GM18907 (cell line): ENCODE data around the gene THY1.
"Not testable (repeated sequence)": the region's sequence is repeated elsewhere in the genome, so short reads cannot be mapped to it uniquely, and the experiment has no call there.

Experiments used
- ATAC-seq: cut with Tn5 transposase; IDR thresholded peaks from one replicate; pipeline ENCODE4 v1.9.1; 2021; ENCODE audit warnings: mild to moderate bottlenecking, moderate library complexity; ENCODE audit not compliant: unreplicated experiment

THY1 gene

DNA sequence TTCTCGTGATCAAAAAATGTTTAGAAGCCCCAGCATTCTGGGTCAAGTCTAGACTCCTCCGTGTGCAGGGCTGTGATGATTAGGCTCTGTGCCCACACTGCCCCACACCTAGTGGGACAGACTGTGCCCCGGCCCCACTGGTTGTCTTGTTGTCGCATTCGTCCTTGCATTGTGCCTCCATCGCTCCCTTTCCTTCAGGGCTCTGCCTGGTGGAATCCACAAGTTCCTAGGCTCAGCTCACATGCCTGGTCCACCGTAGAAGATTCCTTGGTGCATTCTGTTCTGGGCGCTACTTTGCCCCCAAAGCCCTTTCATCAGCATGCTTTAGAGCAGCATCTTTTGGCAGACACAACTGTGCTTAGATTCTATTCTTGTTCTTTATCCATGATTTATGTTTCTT is 23.5 kb upstream of the THY1 start:
- no peak for ATAC-seq

- ATAC-seq = no peak
Observed at GRCh38 chr11:119445850-119446249, 22.9 kb upstream of the THY1 start.

GRCh38 chr11:119445379-119445778 is 22.4 kb upstream of the THY1 start:
- no peak for ATAC-seq

- ATAC-seq = no peak
Observed at GRCh38 chr11:119441898-119442243, 18.9 kb upstream of the THY1 start.

DNA sequence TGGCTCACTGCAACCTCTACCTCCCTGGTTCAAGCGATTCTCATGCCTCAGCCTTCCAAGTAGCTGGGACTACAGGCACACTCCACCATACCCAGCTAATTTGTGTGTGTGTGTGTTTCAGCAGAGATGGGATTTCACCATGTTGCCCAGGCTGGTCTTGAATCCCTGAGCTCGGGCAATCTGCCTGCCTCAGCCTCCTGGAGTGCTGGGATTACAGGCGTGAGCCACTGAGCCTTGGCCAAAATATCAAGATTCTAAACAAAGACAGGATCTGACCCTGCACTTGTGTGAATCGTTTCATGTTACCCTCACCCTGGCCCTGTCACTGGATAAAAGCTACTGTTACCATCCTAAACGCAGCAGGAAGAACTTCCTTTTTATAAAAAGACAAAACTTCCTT is 15.6 kb upstream of the THY1 start:
- ATAC-seq = no peak

GRCh38 chr11:119437521-119437920 is 14.5 kb upstream of the THY1 start:
- not testable (repeated sequence) for ATAC-seq

GRCh38 chr11:119436711-119437110 is 13.7 kb upstream of the THY1 start:
- no peak for ATAC-seq

DNA sequence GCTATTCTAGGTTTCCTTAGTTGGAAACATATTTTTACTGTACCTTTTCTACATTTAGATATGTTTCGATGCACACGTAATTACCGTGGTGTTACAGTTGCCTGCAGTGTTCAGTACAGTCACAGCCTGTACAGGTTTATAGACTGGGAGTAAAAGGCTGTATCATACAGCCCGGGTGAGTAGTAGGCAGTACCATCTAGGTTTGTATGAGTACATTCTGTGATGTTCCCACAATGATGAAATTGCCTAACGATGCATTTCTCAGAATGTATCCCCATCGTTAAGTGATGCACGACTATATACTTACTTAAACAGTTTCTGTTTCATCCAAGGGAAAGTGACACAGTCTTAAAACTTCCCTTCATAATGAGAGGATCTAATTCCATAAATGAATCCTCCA is 13.1 kb upstream of the THY1 start:
- no peak for ATAC-seq

- no peak for ATAC-seq
Observed at GRCh38 chr11:119434591-119435330, 11.8 kb upstream of the THY1 start.

DNA sequence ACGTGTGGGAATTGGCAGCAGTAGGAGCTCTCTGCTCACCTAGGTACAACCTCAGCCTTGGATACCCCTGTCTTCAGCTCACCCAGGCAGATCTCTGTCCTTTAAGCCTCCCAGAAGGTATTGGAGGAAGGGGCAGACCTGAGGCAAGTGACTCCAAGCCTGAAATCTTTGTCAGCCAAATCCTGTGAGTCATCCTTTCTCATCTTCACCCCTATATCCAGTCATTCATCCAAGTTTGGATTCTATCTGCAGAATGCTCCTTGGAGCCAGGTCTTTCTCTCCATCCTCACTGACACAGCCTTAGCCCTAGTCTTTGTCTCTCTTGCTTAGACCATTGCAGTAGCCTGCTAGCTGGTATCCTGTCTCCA is 10.4 kb upstream of the THY1 start:
- ATAC-seq = no peak

DNA sequence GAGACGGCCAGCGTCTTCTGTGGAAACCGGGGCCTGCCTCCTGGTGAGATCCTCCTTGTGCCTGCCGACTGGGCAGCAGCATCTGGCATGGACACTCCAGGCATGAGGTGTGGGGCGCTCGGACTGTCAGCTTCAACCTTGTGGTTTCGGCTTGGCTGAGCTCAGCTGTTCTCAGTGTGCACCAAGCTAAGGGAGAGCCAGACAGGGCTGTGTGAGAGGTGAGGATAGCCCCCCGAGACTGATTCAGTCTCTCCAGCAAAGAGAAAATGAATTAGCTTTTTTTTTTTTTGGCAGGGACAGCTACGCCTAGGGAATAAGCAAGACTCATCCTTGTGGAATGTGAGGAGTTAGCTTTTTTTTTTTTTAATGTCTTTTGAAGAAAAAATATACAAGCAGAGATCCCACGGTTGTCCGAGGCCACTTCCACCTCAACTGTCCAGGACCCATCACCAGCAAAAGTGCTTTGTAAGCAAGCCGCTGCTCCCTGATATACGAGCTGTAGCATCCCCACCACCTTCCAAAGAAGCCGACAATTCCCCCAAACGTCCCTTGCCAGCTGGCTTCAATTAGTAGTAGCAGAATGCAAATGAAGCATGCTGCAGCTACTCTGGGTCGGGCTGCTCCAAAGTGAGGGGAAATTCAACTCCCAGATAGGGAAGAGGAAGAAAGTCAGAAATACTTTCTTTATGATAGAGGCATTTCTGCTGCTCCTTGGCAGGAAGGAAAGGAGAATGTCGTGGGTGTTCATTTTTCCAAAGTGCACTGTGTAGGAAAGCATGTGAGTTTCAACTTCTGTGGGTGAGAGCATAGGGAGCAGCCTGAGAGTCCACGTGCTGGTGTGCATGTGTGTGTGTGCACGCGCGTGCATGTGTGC is 9.7 kb upstream of the THY1 start:
- ATAC-seq = no peak

GRCh38 chr11:119431523-119431922 is 8.6 kb upstream of the THY1 start:
- ATAC-seq = no peak

DNA sequence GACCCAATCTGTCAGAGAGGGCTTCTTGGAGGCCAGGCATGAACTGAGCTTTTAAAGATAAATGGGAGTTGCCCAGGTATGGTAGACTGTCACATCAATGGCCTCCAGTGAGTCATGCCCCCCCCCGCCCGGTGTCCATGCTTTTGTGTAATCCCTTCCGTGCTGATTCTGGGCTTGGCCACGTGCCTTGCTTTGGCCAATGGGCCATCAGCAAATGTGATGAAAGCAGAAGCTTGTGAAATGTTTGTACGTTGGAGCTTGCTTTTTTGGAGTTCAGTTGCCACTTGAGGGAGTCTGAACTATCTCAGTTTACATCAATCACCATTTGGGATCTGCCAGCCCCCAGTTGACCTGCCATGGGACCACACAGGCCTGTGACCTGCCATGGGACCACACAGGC is 4.3 kb upstream of the THY1 start:
- no peak for ATAC-seq

DNA sequence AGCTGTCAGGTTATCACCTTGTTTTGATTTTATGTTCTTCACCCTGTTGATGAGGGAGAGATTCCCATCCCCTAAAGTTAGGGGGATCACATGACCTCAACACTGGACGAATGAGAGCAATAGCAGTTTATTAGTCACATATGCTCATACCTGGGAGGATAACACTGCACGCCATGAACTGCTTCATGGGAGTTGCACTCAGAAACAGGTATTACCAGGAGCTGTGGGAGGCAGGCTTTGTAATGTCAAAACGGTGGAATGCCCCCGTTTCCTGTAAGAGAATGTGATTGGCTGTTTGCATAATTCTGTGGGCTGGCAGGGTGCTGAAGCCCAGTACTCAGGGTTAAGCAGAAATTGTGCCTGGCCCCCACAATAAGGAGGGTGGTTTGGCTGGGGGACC is 3.2 kb upstream of the THY1 start:
- ATAC-seq = no peak

DNA sequence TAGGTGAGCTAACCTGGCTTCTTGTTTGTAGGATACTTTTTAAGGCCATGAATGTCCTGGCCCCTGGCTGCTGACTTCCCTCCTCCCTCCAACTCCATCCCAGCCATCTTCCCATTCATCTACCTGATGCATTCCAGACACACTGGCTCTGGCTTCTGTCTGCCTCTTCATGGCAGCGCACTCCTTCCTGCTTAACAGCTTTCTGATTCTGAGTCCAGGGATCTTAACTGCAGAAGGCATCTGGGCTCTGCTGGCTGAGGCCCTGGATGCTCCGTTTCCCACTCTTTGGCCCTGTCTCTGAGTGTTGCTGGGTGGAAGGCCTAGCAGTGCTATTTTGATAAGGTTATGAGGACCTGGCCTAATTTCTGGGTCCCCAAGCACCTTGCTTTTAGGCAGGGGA is 1.8 kb upstream of the THY1 start:
- ATAC-seq = no peak

DNA sequence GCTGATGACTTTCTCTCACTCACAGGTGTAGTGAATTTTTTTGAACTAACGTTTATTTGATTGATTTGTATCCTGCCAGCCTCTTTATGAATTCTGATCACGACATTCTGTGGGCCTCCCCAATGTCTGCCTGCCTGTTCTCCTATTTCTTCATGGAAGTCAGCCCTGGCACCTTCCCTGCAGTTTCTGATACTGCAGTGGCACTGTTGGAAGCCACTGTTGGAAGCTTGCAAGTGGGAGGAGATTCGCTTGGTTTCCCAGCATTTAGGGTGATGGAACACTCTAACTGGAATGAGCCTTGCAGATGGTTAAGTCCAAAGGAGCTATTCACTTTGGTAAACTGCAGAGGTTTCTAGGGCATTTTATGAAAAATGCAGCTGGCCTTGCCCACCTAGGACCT is 1.3 kb upstream of the THY1 start:
- ATAC-seq = no peak

DNA sequence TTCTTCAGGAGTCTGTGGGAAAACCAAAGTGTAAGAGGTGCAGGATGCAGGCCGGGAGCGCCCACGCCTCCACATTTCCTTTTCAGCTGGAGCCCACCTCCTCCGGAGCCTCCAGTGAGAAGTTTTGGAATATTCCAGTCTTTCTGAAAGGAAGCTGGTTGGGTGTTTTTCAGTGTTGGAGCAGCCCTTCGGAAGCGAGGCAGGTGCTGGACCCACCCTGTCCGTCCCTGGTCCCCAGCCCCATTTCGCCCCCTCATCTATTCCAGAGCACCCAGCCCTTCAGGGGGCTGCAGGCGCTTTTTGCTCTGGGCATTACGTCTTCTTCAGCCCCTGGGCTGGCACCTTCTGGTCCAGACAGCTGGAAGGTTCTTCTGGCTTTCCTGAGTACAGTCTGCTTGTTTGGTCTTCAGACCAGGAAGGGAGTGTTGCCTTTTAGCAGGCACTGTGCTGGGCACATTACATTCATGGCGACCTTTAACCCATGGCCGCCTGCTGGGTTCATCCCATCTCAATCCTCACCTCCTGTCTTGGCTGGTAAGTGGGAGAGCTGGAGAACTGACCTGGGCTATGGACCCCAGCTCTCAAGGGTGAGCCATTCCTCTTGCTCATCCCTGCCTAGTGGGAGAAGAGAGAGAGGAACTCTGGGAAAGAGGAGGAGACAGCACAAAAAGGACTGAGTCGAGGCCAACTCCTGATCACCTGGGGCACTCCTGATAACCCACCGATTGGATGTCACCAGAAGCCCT is 710 bp upstream of the THY1 start:
- ATAC-seq = no peak

DNA sequence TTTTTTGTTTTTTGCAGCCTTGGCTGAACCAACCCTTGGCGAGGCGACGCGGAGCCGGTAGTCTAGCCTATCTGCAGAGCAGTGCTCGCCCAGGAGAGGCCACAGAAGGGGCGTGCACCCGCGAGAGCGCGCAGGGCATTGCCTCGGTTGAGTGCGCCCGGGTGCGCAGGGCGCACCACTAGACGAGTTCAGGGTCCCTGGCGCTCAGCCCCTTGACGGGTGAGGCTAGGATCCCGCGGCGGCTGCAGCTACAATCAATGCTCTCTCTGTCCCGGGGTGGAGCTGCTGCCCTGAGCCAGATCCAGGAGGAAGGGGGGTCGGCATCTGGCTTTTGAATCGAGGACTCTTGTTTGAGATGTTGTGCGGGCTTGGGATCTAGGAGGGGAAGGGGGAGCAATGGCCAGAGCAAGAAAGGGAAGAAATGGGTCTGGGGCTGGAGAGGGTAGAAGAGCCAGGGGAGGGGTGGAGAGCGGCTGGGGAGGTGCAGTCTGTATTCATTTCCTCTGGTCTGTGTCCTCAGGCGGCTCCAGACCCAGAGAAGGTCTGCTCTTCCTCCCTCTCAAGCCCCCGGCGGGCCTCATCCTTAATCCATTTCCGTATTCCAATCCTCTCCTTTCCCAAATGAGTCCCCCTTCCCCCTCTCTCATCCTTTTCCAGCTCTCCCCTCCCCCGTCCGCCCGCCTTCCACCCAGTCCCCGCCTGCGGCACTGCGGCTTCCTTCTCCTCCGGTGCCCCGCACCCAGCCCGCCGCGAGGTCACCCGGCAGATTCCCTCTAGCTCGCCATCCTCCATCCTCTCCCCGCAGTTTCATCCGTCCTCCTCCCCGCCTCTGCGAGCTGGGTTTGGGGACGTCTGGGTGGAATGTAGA is 797 bp downstream of the THY1 start:
- no peak for ATAC-seq

DNA sequence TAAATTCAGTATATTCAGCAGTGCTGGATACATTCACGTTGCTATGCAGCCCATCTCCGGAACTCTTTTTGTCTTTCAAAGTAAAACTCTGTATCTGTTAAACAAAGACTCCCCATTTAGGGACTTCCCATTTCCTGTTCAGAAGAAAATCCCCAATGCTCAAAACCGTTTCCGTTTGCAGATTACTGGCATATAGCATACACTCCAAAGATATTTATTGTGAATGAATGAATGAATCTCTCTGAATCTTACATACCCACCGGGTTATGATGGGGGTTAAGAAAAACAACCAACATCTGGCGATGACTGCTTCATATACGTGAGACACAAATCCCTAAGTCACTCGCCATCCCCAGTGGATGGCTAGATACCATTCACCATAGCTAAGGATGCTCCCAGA is 1.6 kb downstream of the THY1 start:
- no peak for ATAC-seq

- ATAC-seq = no peak
Observed at GRCh38 chr11:119420631-119421030, 2.3 kb downstream of the THY1 start.
